ENCODE measurements around the gene SYCN.
"Not testable (repeated sequence)": the region's sequence is repeated elsewhere in the genome, so short reads cannot be mapped to it uniquely, and the experiment has no call there.

The SYCN gene, protein sequence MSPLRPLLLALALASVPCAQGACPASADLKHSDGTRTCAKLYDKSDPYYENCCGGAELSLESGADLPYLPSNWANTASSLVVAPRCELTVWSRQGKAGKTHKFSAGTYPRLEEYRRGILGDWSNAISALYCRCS

DNA sequence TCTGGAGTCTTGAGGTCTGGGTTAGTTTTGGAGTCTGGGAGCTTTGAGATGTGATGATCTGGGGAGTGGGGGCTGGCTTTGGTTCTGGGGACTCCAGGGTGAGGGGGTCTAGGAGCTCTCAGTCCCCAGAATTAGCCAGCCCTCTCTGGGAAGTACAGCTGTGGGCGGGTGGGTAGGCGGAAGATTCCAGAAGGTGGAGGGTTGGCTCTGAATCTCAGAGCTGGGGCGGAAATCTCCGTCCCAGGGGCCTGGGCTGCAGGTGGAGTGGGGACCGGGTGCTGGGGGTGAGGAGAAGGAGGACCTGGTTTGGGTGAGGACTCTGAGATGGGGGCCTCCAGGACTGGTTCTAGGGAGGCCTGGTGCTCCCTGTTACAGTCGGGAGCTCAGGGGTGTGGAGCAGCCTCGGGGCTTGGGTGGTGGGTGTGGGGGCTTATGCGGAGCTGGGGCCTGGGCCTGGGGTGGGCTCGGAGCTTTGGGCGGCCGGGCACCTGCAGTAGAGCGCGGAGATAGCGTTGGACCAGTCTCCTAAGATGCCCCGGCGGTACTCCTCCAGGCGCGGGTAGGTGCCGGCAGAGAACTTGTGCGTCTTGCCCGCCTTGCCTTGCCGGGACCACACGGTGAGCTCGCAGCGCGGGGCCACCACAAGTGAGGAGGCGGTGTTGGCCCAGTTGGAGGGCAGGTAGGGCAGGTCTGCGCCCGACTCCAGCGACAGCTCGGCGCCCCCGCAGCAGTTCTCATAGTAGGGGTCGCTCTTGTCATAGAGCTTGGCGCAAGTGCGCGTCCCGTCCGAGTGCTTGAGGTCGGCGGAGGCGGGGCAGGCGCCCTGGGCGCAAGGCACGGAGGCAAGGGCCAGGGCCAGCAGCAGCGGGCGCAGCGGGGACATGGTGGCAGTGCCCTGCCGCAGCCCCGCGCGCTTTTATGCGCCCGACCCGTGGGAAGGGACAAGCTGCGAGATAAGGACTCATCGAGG is at the start of gene SYCN:
SYCN (minus strand) TSS at position 892 of the 970 bp plus-strand sequence; CDS start at position 883, 9 bp downstream.
- DNase-seq (ENCODE audit: low read depth, low spot score), result no peak

GRCh38 chr19:39253374-39254149 is 49.5 kb upstream of the SYCN start:
- no peak for DNase-seq (ENCODE audit: low read depth, low spot score)

GRCh38 chr19:39252458-39252857 is 48.4 kb upstream of the SYCN start:
- no peak for DNase-seq (ENCODE audit: low read depth, low spot score)

DNA sequence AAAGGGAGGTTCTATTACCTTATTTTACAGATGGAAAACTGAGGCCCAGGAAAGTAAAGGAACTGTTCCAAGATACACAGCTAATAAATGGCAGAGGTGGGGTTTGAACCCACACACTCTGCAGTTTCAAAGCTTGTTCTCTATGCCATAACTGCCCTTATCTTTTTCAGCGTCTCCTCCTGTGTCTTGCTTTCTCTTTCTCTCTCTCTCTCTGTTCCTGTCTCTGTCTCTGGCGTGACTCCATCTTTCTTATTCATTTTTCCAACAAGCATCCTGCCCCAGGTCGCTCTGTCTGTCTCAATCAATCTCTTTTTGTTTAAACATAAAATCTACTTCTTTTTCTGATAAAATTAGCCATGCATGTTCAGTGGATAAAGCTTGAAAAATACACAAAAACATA is 47.8 kb upstream of the SYCN start:
- no peak for DNase-seq (ENCODE audit: low read depth, low spot score)

GRCh38 chr19:39251081-39251480 is 47.0 kb upstream of the SYCN start:
- no peak for DNase-seq (ENCODE audit: low read depth, low spot score)

DNA sequence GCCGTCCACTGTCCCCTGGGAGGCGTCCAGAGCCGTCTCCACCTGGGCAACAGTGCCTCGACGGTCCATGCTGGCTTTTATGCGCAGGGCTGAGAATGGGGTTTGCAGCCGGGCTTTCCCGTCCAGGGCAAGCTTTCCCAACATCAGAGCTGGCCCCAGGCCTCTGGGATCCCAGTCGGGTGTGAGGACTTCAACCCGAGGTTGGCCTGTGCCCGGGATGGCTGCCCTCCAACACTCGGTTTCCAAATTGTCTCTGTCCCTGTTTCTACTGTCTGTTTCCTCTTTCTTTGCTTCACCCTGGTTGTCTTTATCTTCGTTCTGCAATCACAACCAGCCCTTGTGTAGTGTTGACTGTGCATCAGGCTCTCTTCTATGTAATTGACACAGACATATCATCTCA is 44.7 kb upstream of the SYCN start, which contains the start of gene IFNL4:
IFNL4 (minus strand) TSS at position 51 of the 400 bp plus-strand sequence.
- DNase-seq (ENCODE audit: low read depth, low spot score), result no peak

DNA sequence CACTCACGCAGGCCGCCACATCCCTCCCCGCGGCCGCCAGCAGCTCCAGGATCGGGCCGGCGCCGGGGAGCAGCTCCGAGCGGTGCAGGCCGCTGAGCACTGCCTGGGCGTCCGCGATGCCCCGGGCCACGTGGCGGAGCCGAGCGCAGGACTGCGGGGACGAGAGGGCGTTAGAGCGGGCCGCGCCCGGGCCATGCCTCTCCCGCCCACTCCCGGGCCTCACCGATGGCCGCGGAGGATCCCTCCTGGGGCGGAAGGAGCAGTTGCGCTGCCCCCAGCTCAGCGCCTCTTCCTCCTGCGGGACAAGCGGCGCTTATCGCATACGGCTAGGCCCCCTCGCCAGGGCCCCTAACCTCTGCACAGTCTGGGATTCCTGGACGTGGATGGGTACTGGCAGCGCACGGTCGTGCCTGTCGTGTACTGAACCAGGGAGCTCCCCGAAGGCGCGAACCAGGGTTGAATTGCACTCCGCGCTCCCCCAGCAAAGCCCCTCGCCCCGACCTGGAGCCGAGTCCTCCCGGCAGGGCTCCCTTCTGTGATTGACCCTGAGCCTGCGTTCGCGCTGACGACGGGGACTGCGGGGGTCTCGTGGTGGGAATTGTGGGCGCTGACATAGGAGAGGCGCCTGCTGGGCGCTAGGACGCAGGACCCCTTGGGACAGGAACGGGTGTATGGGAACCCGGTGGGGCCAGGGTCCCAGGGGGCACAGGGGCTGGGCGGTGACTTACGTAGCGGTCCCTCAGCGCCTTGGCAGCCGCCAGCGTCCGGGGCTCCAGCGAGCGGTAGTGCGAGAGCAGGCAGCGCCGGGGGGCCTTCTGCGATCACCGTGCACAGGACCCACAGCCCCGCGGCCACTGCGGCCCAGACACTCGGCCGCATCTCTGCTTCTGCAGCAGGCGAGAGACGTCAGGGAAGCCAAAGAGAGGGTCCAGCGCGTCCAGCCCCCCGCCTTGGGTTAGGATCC is 43.9 kb upstream of the SYCN start:
- no peak for DNase-seq (ENCODE audit: low read depth, low spot score)

DNA sequence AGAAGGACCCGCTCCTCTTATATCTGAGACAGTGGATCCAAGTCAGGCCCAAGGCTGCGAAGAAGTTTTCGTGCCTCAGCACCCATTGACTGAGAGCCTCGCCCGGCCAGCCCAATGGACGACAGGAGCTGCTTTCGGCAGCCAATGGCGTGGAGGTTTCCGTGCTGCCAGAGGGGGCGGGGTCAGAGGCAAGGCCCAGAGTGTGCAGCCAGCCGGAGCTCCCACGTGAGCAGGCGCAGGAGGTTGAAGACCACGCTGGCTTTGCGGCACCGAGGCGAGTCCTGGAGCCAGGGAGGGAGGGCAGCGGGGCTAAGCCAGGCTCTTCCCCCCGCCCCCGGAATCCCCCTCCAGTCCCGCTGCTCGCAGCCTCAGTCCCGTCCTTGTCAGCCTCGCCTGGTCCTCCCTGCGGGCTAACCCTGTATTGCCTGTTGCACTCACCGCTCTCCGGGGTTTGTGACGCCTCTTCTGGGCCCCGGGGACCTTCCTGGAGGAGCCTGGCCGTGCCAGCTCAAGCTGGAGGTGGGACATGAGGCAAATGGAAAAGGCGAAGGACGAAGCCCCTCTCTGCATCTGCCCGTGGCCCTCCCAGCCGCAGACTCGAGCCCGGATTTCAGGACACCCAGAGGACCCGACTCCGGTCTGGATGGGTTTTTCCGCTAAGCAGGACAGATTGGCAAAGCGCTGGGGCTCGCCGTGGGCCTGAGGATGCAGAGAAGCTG is 43.0 kb upstream of the SYCN start:
- no peak for DNase-seq (ENCODE audit: low read depth, low spot score)

DNA sequence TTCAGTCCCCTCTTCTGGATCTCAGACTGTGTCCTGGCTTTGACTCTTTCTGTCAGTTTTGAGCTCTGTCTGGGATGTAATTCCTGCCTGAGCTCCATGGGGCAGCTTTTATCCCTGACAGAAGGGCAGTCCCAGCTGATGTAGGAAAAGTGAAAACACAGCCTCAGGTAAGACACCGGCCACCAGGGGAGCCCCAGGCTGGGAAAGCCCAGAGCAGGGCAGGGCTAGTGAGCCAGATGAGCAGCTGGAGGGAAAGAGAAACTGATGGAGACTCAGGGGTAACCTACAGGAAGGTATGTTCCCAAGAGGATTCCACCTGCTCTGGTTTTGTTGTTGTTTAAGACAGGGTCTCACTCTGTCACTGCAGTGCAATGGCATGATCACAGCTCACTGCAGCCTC is 41.1 kb upstream of the SYCN start:
- not testable (repeated sequence) for DNase-seq (ENCODE audit: low read depth, low spot score)

- DNase-seq (ENCODE audit: low read depth, low spot score), result not testable (repeated sequence)
Observed at GRCh38 chr19:39244410-39245100, 40.5 kb upstream of the SYCN start, which contains the start of gene IFNL3. IFNL3 (minus strand) TSS chr19:39245006; CDS start chr19:39244967, 39 bp downstream.

DNA sequence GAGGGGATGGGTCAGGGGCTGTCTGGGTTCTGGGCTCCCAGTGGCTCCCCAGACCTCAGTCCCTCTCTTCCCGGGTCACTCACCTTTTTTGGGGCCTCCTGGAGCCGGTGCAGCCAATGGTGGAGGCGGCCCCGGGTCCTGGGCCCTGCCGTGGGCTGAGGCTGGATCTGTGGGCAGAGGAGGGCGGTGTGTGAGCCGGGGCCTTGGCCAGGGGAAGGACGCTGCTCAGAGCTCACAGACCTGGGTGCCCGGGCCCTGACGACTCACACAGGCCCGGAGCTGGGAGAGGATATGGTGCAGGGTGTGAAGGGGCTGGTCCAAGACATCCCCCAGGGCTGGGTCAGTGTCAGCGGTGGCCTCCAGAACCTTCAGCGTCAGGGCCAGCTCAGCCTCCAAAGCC is 39.7 kb upstream of the SYCN start:
- DNase-seq (ENCODE audit: low read depth, low spot score), result not testable (repeated sequence)

DNA sequence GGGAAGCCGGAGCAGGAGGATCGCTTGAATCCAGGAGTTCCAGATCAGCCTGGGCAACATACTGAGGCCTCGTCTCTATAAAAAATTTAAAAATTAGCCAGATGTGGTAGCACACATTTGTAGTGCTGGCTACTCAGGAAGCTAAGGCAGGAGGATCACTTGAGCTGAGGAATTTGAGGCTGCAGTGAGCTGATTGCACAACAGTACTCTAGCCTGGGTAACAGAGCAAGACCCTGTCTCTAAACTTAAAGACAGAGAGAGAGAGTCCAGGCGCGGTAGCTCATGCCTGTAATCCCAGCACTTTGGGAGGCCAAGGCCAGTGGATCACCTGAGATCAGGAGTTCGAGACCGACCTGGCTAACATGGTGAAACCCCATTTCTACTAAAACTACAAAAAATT is 36.4 kb upstream of the SYCN start:
- no peak for DNase-seq (ENCODE audit: low read depth, low spot score)

DNA sequence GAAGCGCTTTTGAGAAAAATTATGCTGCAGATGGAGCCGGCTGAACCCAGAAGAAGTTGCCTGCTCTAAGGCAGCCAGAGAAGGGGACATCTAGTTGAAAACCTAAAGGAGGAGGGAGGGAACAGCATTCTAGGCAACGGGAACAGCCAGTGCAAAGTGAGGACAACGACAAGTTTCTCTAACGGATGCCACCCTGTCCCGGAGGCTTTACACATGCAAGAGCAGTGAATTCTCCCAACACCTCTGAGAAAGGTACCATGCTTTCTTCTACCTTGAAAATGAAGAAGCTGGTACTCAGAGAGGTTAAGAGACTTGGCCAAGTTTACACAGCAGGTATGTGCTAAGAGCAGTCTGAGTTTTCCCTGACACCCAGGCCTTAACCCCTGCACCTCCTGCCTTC is 34.9 kb upstream of the SYCN start:
- no peak for DNase-seq (ENCODE audit: low read depth, low spot score)

GRCh38 chr19:39238209-39238608 is 34.1 kb upstream of the SYCN start:
- DNase-seq (ENCODE audit: low read depth, low spot score), result no peak

- no peak for DNase-seq (ENCODE audit: low read depth, low spot score)
Observed at GRCh38 chr19:39237200-39238184, 33.4 kb upstream of the SYCN start.

DNA sequence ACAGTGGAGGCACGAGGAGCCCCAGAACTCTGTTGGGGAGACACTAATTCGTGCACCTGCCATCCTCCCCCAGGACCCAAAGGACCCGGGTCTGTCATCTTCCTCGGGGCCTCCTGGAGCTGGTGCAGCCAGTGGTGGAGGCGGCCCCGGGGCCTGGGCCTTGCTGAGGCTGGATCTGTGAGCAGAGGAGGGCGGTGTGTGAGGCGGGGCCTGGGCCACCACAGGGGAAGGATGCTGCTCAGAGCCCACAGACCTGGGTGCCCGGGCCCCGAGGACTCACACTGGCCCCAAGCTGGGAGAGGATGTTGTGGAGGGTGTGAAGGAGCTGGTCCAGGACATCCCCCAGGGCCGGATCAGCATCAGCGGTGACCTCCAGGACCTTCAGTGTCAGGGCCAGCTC is 32.5 kb upstream of the SYCN start:
- DNase-seq (ENCODE audit: low read depth, low spot score), result no peak

DNA sequence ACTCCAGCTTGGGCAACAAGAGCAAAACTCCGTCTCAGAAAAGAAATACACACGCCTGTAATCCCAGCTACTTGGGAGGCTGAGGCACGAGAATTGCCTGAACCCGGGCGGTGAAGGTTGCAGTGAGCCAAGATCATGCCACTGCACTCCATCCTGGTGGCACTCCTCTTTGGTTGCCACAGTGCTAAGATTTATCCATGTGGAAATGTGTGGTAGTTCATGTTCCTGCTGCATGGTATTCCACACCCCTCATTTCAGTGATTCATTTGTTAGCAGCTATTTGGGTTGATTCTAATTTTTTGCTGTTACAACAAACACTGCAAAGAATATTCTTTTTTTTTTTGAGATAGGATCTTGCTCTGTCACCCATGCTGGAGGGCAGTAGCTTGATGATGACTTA is 28.6 kb upstream of the SYCN start:
- no peak for DNase-seq (ENCODE audit: low read depth, low spot score)

DNA sequence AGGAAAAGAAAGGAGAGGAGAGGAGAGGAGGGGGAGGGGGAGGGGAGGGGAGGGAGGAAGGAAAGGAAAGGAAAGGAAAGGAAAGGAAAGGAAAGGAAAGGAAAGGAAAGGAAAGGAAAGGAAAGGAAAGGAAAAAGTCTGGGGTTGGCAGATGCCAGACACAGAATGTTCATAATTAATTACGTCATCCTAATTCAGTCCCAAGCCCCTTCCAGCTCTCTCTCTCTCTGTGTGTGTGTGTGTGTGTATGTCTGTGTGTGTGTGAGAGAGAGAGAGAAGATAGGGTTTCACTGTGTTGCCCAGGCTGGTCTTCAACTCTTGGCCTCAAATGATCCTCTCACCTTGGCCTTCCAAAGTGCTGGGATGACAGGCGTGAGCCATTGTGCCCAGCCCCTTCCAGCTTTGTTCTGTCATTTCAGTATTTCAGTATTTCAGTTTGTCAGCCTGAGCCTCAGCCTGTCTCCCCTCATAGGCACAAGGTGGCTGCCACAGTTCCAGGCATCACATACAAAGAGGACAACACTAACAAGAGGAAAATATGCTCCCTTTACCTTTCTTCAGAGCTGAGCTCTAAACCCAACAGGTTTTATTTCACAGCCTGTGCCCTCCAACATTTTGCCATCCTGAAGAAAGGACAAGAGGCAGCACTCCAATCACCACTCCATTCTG is 26.2 kb upstream of the SYCN start:
- no peak for DNase-seq (ENCODE audit: low read depth, low spot score)
